ENCODE data around the gene DNHD1.

DNA sequence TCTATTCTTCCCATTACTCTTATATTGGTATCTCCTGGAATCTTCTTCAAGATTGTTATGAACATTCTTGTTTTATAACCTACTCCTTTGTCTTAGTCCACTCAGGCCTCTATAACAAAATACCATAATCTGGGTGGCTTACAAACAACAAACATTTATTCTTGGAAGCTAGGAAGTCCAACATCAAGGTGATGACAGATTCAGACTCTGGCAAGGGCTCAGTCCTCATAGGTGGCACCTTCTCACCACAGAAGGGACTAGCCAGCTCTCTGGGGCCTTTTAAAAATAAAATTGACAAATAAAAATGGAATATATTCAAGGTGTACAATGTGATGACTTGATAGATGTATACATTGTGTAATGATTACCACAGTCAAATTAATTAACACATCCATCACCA, 19.8 kb downstream of the DNHD1 start:
- TF ChIP-seq, protein P1, sequence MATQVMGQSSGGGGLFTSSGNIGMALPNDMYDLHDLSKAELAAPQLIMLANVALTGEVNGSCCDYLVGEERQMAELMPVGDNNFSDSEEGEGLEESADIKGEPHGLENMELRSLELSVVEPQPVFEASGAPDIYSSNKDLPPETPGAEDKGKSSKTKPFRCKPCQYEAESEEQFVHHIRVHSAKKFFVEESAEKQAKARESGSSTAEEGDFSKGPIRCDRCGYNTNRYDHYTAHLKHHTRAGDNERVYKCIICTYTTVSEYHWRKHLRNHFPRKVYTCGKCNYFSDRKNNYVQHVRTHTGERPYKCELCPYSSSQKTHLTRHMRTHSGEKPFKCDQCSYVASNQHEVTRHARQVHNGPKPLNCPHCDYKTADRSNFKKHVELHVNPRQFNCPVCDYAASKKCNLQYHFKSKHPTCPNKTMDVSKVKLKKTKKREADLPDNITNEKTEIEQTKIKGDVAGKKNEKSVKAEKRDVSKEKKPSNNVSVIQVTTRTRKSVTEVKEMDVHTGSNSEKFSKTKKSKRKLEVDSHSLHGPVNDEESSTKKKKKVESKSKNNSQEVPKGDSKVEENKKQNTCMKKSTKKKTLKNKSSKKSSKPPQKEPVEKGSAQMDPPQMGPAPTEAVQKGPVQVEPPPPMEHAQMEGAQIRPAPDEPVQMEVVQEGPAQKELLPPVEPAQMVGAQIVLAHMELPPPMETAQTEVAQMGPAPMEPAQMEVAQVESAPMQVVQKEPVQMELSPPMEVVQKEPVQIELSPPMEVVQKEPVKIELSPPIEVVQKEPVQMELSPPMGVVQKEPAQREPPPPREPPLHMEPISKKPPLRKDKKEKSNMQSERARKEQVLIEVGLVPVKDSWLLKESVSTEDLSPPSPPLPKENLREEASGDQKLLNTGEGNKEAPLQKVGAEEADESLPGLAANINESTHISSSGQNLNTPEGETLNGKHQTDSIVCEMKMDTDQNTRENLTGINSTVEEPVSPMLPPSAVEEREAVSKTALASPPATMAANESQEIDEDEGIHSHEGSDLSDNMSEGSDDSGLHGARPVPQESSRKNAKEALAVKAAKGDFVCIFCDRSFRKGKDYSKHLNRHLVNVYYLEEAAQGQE (IDR thresholded peaks at IDR 0.05; ENCODE audit: insufficient read depth in 1 of 2, low read depth in 2 of 2, low read length in 2 of 2), result no peak
- TF ChIP-seq POLR2AphosphoS5 (IDR thresholded peaks at IDR 0.05; ENCODE audit: low read depth, low read length), result no peak
- TF ChIP-seq TAF1 (IDR thresholded peaks at IDR 0.05; ENCODE audit: borderline replicate concordance, insufficient read depth, low read length), result no peak
- TF ChIP-seq FOXP2 (optimal IDR thresholded peaks at IDR 0.05; ENCODE audit: borderline replicate concordance, extremely low read depth, extremely low read length, insufficient read depth), result no peak
